Gastrocnemius medialis (tissue), 4 donors: ENCODE data around the gene CNTD1. TPM values are rescaled to one million over a fixed set of nuclear protein-coding genes. Genes with fewer than 3 reads are reported as not detected.

ENCODE experiments used
- ATAC-seq, 2 donors: fragments of 150-250 bp; one replicate each; pipeline ENCODE4 v1.9.1; 2016
- DNase-seq, 2 donors: peaks; one replicate each; pipeline ENCODE4 v3.0.0-alpha.2; 2019
- H3K27ac ChIP-seq, 4 donors: fragments of 200-600 bp; sonication (generic); 1 replicate in 1 of 4; 2 replicates in 3 of 4; pipeline ENCODE4 v1.5.1; 2016 to 2018; ENCODE audit warnings: mild to moderate bottlenecking in 2 of 4, moderate library complexity in 1 of 4
- H3K27me3 ChIP-seq, 3 donors: fragments of 200-600 bp; sonication (generic) in 2 of 3; 1 replicate in 1 of 3; 2 replicates in 2 of 3; pipeline versions ENCODE4 v1.5.1 to v1.6.0; 2016 to 2019; ENCODE audit warnings: mild to moderate bottlenecking in 1 of 3, moderate library complexity in 1 of 3
- H3K36me3 ChIP-seq, 2 donors: fragments of 200-600 bp; sonication (generic) in 1 of 2; one replicate each; pipeline ENCODE4 v1.5.1; 2017 to 2018
- H3K4me1 ChIP-seq, 2 donors: fragments of 200-600 bp; sonication (generic) in 1 of 2; one replicate each; pipeline ENCODE4 v1.5.1; 2016 to 2017; ENCODE audit warnings: mild to moderate bottlenecking in 2 of 2
- H3K4me3 ChIP-seq, 4 donors: fragments of 200-600 bp; sonication (generic) in 3 of 4; 1 replicate in 1 of 4; 2 replicates in 3 of 4; pipeline ENCODE4 v1.5.1; 2016 to 2019; ENCODE audit warnings: mild to moderate bottlenecking in 2 of 4
- H3K9me3 ChIP-seq, 3 donors: fragments of 200-600 bp; sonication (generic) in 2 of 3; 1 replicate in 1 of 3; 2 replicates in 2 of 3; pipeline ENCODE4 v1.5.1; 2016 to 2019
- CTCF ChIP-seq, 5 experiments: fragments of 450-650 bp in 3 of 5; fragments of 200-600 bp in 2 of 5; sonication (generic) in 2 of 5; IDR thresholded peaks in 4 of 5; conservative IDR thresholded peaks in 1 of 5; 1 replicate in 4 of 5; 2 replicates in 1 of 5; pipeline ENCODE4 v1.5.1; 2016 to 2019; ENCODE audit warnings: antibody characterized with exemption in 5 of 5, mild to moderate bottlenecking in 3 of 5, moderate library complexity in 3 of 5
- POLR2A ChIP-seq, 2 donors: fragments of 450-650 bp; IDR thresholded peaks; one replicate each; pipeline ENCODE4 v1.6.1; 2017; ENCODE audit warnings: antibody characterized with exemption in 2 of 2, mild to moderate bottlenecking in 2 of 2, moderate library complexity in 2 of 2
- in situ Hi-C, 4 donors: fragments of 200-750 bp; cut with MboI; loops; one replicate each; pipeline versions ENCODE4 v1.15.0 to v1.8.0; 2017; ENCODE audit warnings: low sequenced_read_pairs in 4 of 4
- intact Hi-C: fragments of 100-400 bp; cut with DNase I; formaldehyde crosslinking; loops from one replicate; pipeline ENCODE4 v1.15.1; 2023; ENCODE audit warnings: low total_unique reads
- total RNA-seq, 4 donors: library from RNA; depleted of rRNA; stranded (reverse); fragments of >200 nt; gene quantifications; one replicate each; pipeline versions ENCODE4 v1.1.0 to v1.2.3, GENCODE V29; 2016

The CNTD1 gene
- total RNA-seq, 4 donors from 2014 or later: not detected

GRCh38 chr17:42798011-42798382, 664 bp upstream of the CNTD1 start:
- intact Hi-C loops (loop anchor here (1.0 kb wide), 1 partner anchor 25 kb away; the partner anchor contains the start of gene VPS25), in situ Hi-C loops (no loop called here)
- H3K27ac ChIP-seq: peak overlapping the region; percentile 85 to 95 (median 86)
- no peak for ATAC-seq
- no peaks in the 10 kb centered on the region for H3K9me3 ChIP-seq
- peak overlapping the region; percentile 78 to 94 (median 87) for H3K4me3 ChIP-seq
- no peaks in the 10 kb centered on the region for H3K27me3 ChIP-seq
- TF ChIP-seq POLR2A (IDR thresholded peaks at IDR 0.05) (no peak), CTCF (IDR thresholded peaks at IDR 0.05 in 4 of 5, conservative IDR thresholded peaks at IDR 0.05 in 1 of 5) (no peak)
- DNase-seq: no peak
- peaks cover 0 to 5% of the 10 kb centered on the region in 2 donors for H3K36me3 ChIP-seq
- H3K4me1 ChIP-seq: peaks cover 17 to 18% of the 10 kb centered on the region in 2 donors

GRCh38 chr17:42803074-42803883, 4.6 kb downstream of the CNTD1 start:
- no peak overlapping the region for H3K4me3 ChIP-seq
- no peak for ATAC-seq
- H3K27ac ChIP-seq: no peak overlapping the region
- intact Hi-C loops: no loop called here
- DNase-seq: no peak
- in situ Hi-C loops: no loop called here
- peaks cover 0 to 3% of the 10 kb centered on the region in 2 donors for H3K4me1 ChIP-seq
- no peak for TF ChIP-seq POLR2A (IDR thresholded peaks at IDR 0.05)
- no peak for TF ChIP-seq CTCF (IDR thresholded peaks at IDR 0.05 in 4 of 5, conservative IDR thresholded peaks at IDR 0.05 in 1 of 5)
- H3K9me3 ChIP-seq: no peaks in the 10 kb centered on the region
- no peaks in the 10 kb centered on the region for H3K27me3 ChIP-seq
- no peaks in the 10 kb centered on the region for H3K36me3 ChIP-seq

GRCh38 chr17:42804918-42805367, 6.3 kb downstream of the CNTD1 start:
- H3K9me3 ChIP-seq: no peaks in the 10 kb centered on the region
- intact Hi-C loops (no loop called here), in situ Hi-C loops (no loop called here)
- ATAC-seq: no peak
- no peak for TF ChIP-seq POLR2A (IDR thresholded peaks at IDR 0.05)
- no peak for TF ChIP-seq CTCF (IDR thresholded peaks at IDR 0.05 in 4 of 5, conservative IDR thresholded peaks at IDR 0.05 in 1 of 5)
- H3K27me3 ChIP-seq: no peaks in the 10 kb centered on the region
- no peak overlapping the region for H3K4me3 ChIP-seq
- DNase-seq: no peak
- H3K27ac ChIP-seq: no peak overlapping the region
- H3K4me1 ChIP-seq: no peaks in the 10 kb centered on the region
- H3K36me3 ChIP-seq: peaks cover 0 to 3% of the 10 kb centered on the region in 2 donors

GRCh38 chr17:42806249-42806648, 7.6 kb downstream of the CNTD1 start:
- no peak for ATAC-seq
- no peaks in the 10 kb centered on the region for H3K4me1 ChIP-seq
- intact Hi-C loops: no loop called here

More at GRCh38 chr17:42806249-42806648, 7.6 kb downstream of the CNTD1 start:
- in situ Hi-C loops: no loop called here
- H3K9me3 ChIP-seq: no peaks in the 10 kb centered on the region
- no peak for TF ChIP-seq CTCF (IDR thresholded peaks at IDR 0.05 in 4 of 5, conservative IDR thresholded peaks at IDR 0.05 in 1 of 5)
- no peak for TF ChIP-seq POLR2A (IDR thresholded peaks at IDR 0.05)
- no peak overlapping the region for H3K4me3 ChIP-seq
- no peaks in the 10 kb centered on the region for H3K27me3 ChIP-seq
- no peak for DNase-seq
- no peak overlapping the region for H3K27ac ChIP-seq
- peaks cover 0 to 16% of the 10 kb centered on the region in 2 donors for H3K36me3 ChIP-seq
